H9 (cell line): Measurements from ENCODE around the gene TMEM171. TPM values are rescaled to one million over a fixed set of nuclear protein-coding genes. Genes with fewer than 3 reads are reported as not detected.

Experiments
- DNase-seq: peaks from one replicate; pipeline ENCODE4 v3.0.0-alpha.2; 2017
- H2AFZ ChIP-seq: one replicate; pipeline ENCODE4 v1.6.1; 2013; ENCODE audit warnings: mild to moderate bottlenecking, low read length, control low read depth, moderate library complexity
- H2AK5ac ChIP-seq: 2 replicates; pipeline ENCODE4 v1.6.1; 2013; ENCODE audit warnings: low read length, control low read depth, mixed read lengths; ENCODE audit not compliant: insufficient read length
- H2BK120ac ChIP-seq: one replicate; pipeline ENCODE4 v1.6.1; 2013; ENCODE audit warnings: low read depth, mild to moderate bottlenecking, low read length, control low read depth, inconsistent platforms; ENCODE audit not compliant: poor library complexity, severe bottlenecking
- H2BK12ac ChIP-seq: 2 replicates; pipeline ENCODE4 v1.6.1; 2013; ENCODE audit warnings: low read length, control low read depth, mixed read lengths, low read depth; ENCODE audit not compliant: insufficient read length
- H2BK15ac ChIP-seq: 2 replicates; pipeline ENCODE4 v1.6.1; 2013; ENCODE audit warnings: low read depth, low read length, control low read depth
- H2BK20ac ChIP-seq: one replicate; pipeline ENCODE4 v1.6.1; 2013; ENCODE audit warnings: low read depth, mild to moderate bottlenecking, low read length, control low read depth, inconsistent platforms; ENCODE audit not compliant: poor library complexity, severe bottlenecking
- H2BK5ac ChIP-seq: 2 replicates; pipeline ENCODE4 v1.6.1; 2013; ENCODE audit warnings: low read length, control low read depth, mixed read lengths; ENCODE audit not compliant: insufficient read length
- H3K14ac ChIP-seq: 2 replicates; pipeline ENCODE4 v1.6.1; 2013; ENCODE audit warnings: low read length, control low read depth; ENCODE audit not compliant: insufficient read depth
- H3K18ac ChIP-seq: 2 replicates; pipeline ENCODE4 v1.6.1; 2013; ENCODE audit warnings: low read depth, mild to moderate bottlenecking, mixed read lengths, low read length, control low read depth; ENCODE audit not compliant: insufficient read length
- H3K23ac ChIP-seq: 2 replicates; pipeline ENCODE4 v1.6.1; 2013; ENCODE audit warnings: low read length, control low read depth, mixed read lengths, low read depth; ENCODE audit not compliant: insufficient read length
- H3K23me2 ChIP-seq: 2 replicates; pipeline ENCODE4 v1.6.1; 2013; ENCODE audit warnings: low read depth, mild to moderate bottlenecking, mixed read lengths, low read length, control low read depth; ENCODE audit not compliant: insufficient read length, poor library complexity, severe bottlenecking
- H3K27ac ChIP-seq: 2 replicates; pipeline ENCODE4 v1.5.1; 2013; ENCODE audit warnings: low read length, control low read depth, mixed read lengths, low read depth; ENCODE audit not compliant: insufficient read length
- H3K27me3 ChIP-seq: 2 replicates; pipeline ENCODE4 v1.6.1; 2013; ENCODE audit warnings: low read length, control low read depth, inconsistent platforms; ENCODE audit not compliant: insufficient read depth
- H3K4ac ChIP-seq: 2 replicates; pipeline ENCODE4 v1.6.1; 2013; ENCODE audit warnings: low read depth, mild to moderate bottlenecking, control low read depth, inconsistent platforms, low read length, moderate library complexity
- H3K4me1 ChIP-seq: 2 replicates; pipeline ENCODE4 v1.6.1; 2013; ENCODE audit warnings: low read length, control low read depth, inconsistent platforms; ENCODE audit not compliant: insufficient read depth
- H3K4me2 ChIP-seq: 2 replicates; pipeline ENCODE4 v1.6.1; 2013; ENCODE audit warnings: low read length, control low read depth, mixed read lengths; ENCODE audit not compliant: insufficient read length, insufficient read depth
- H3K56ac ChIP-seq: 2 replicates; pipeline ENCODE4 v1.6.1; 2013; ENCODE audit warnings: low read depth, mild to moderate bottlenecking, mixed read lengths, low read length, control low read depth; ENCODE audit not compliant: insufficient read length
- H3K79me1 ChIP-seq: 2 replicates; pipeline ENCODE4 v1.6.1; 2013; ENCODE audit warnings: low read depth, mild to moderate bottlenecking, moderate library complexity, low read length, control low read depth, inconsistent platforms; ENCODE audit not compliant: insufficient read depth, poor library complexity, severe bottlenecking
- H3K79me2 ChIP-seq: 2 replicates; pipeline ENCODE4 v1.6.1; 2013; ENCODE audit warnings: low read length, control low read depth, inconsistent platforms; ENCODE audit not compliant: insufficient read depth
- H3K9ac ChIP-seq: 2 replicates; pipeline ENCODE4 v1.6.1; 2013; ENCODE audit warnings: low read length, control low read depth, mixed read lengths; ENCODE audit not compliant: insufficient read length; ENCODE audit errors: extremely low read depth
- H3K9me3 ChIP-seq: one replicate; pipeline ENCODE4 v1.6.1; 2013; ENCODE audit warnings: low read depth, low read length, inconsistent platforms; ENCODE audit not compliant: control insufficient read depth
- H3T11ph ChIP-seq: one replicate; pipeline ENCODE4 v1.6.1; 2013; ENCODE audit warnings: mild to moderate bottlenecking, low read length, control low read depth, inconsistent platforms
- H4K20me1 ChIP-seq: one replicate; pipeline ENCODE4 v1.6.1; 2013; ENCODE audit not compliant: control insufficient read depth, insufficient read length, insufficient read depth
- H4K5ac ChIP-seq: 2 replicates; pipeline ENCODE4 v1.6.1; 2013; ENCODE audit warnings: low read depth, mild to moderate bottlenecking, mixed read lengths, low read length, control low read depth; ENCODE audit not compliant: insufficient read length
- H4K8ac ChIP-seq: replicated peaks from 2 replicates; pipeline ENCODE4 v1.6.1; 2013; ENCODE audit warnings: low read length, control low read depth, mixed read lengths, low read depth; ENCODE audit not compliant: insufficient read length
- H4K91ac ChIP-seq: 2 replicates; pipeline ENCODE4 v1.6.1; 2013; ENCODE audit warnings: low read depth, mild to moderate bottlenecking, moderate library complexity, mixed read lengths, low read length, control low read depth; ENCODE audit not compliant: insufficient read length
- H3K27ac Mint-ChIP-seq, 3 experiments: 2 replicates in 2 of 3; 3 replicates in 1 of 3; pipeline ENCODE4 v1.8.0; 2020 to 2021; ENCODE audit warnings: mixed read lengths in 3 of 3, mild to moderate bottlenecking in 1 of 3, moderate library complexity in 1 of 3
- H3K27me3 Mint-ChIP-seq: 2 replicates; pipeline ENCODE4 v1.8.0; 2021; ENCODE audit warnings: low read depth, mild to moderate bottlenecking, moderate library complexity, mixed read lengths
- H3K36me3 Mint-ChIP-seq, 3 experiments: 2 replicates in 2 of 3; 3 replicates in 1 of 3; pipeline ENCODE4 v1.8.0; 2020 to 2021; ENCODE audit warnings: low read depth in 3 of 3, mixed read lengths in 3 of 3; ENCODE audit not compliant: insufficient read depth in 1 of 3
- H3K4me1 Mint-ChIP-seq, 2 experiments: 2 replicates each; pipeline ENCODE4 v1.8.0; 2020; ENCODE audit warnings: mixed read lengths in 2 of 2
- H3K4me3 Mint-ChIP-seq, 2 experiments: 2 replicates in 1 of 2; 3 replicates in 1 of 2; pipeline ENCODE4 v1.8.0; 2020 to 2021; ENCODE audit warnings: mild to moderate bottlenecking in 2 of 2, mixed read lengths in 2 of 2, moderate library complexity in 1 of 2
- H3K9me3 Mint-ChIP-seq, 2 experiments: 2 replicates in 1 of 2; 3 replicates in 1 of 2; pipeline ENCODE4 v1.8.0; 2020; ENCODE audit warnings: mild to moderate bottlenecking in 2 of 2, mixed read lengths in 2 of 2, moderate library complexity in 1 of 2
- CTCF ChIP-seq: fragments of 200-600 bp; sonication (generic); conservative IDR thresholded peaks from 3 replicates; pipeline ENCODE4 v1.8.0; 2021; ENCODE audit warnings: antibody characterized with exemption, mild to moderate bottlenecking
- WGBS: extraction: QIAGEN DNeasy Blood & Tissue Kit; methylation state at CpG from one replicate; pipeline ENCODE4 v1.1.7; 2013; ENCODE audit warnings: missing lambda C conversion rate, low lambda C conversion rate, mixed read lengths; ENCODE audit not compliant: insufficient read length; ENCODE audit errors: extremely low coverage; 5-methylcytosine and 5-hydroxymethylcytosine counted together
- total RNA-seq: library from RNA; stranded (reverse); gene quantifications from 2 replicates; pipeline ENCODE4 v1.2.1, GENCODE V29; 2021

TMEM171 gene
- total RNA-seq, 1 experiment from 2014 or later, result 0.42 TPM

- no peaks in the 10 kb centered on the region for H3K27me3 ChIP-seq
- no peaks in the 10 kb centered on the region for H3K9me3 ChIP-seq
- H4K20me1 ChIP-seq, result no peaks in the 10 kb centered on the region
- H3K27me3 Mint-ChIP-seq, result no peaks in the 10 kb centered on the region; the same call in 1 of the 2 replicates
- H3K9me3 Mint-ChIP-seq, result no peaks in the 10 kb centered on the region
- no peak overlapping the region for H2AK5ac ChIP-seq
- H3K4me1 ChIP-seq, result 0 out of 2 replicates have a peak, but pooled peaks cover 3% of the 10 kb centered on the region
- H3K27ac ChIP-seq, result no peak overlapping the region
- no CpG with 5 or more reads among the region's 5 CpGs for WGBS
- no peaks in the 10 kb centered on the region for H3K23me2 ChIP-seq
- H3K56ac ChIP-seq, result no peak overlapping the region
- H3K4me1 Mint-ChIP-seq, result peaks cover 2 to 10% of the 10 kb centered on the region in 2 experiments
- H2BK5ac ChIP-seq, result no peak overlapping the region
- H3K23ac ChIP-seq, result no peak overlapping the region
- no peak overlapping the region for H3K18ac ChIP-seq
- H2AFZ ChIP-seq, result no peak overlapping the region
- no peak overlapping the region for H4K91ac ChIP-seq
- H3T11ph ChIP-seq, result no peak overlapping the region
- no peak overlapping the region for H2BK12ac ChIP-seq
- no peak overlapping the region for H2BK20ac ChIP-seq
- H3K4me2 ChIP-seq, result no peak overlapping the region
- no peak overlapping the region for H4K8ac ChIP-seq
- no peak overlapping the region for H2BK120ac ChIP-seq
- H4K5ac ChIP-seq, result no peak overlapping the region
- H3K9ac ChIP-seq, result no peak overlapping the region
- no peak for TF ChIP-seq CTCF
- no peak overlapping the region for H3K4ac ChIP-seq
- H3K4me3 Mint-ChIP-seq, result no peak overlapping the region
- no peaks in the 10 kb centered on the region for H3K79me2 ChIP-seq
- no peak for DNase-seq
- H3K36me3 Mint-ChIP-seq, result no peaks in the 10 kb centered on the region
- H3K27ac Mint-ChIP-seq, result no peak overlapping the region
- H2BK15ac ChIP-seq, result no peak overlapping the region
- H3K79me1 ChIP-seq, result no peaks in the 10 kb centered on the region
- no peak overlapping the region for H3K14ac ChIP-seq
These were observed 57.9 kb downstream of the TMEM171 start for GRCh38 chr5:73178265-73178664.
